HCT116 (cell line): ENCODE results near the gene FUNDC2. TPM values are rescaled to one million over a fixed set of nuclear protein-coding genes. Genes with fewer than 3 reads are reported as not detected.

Experiments
- ATAC-seq: fragments of 200-7000 bp; cut with Tn5 transposase; 2 replicates; pipeline ENCODE4 v1.9.1; 2020; ENCODE audit warnings: mild to moderate bottlenecking, moderate library complexity
- BruUV-seq: library from RNA; stranded (reverse); fragments of 400-500 nt; replicated peaks from 2 replicates; lab custom pipeline; 2021; lab: Mats Ljungman, UMichigan
- CTCF ChIA-PET: fragments of 300-600 bp; sonication (Branson Sonifier 250); formaldehyde crosslinking; loops from one replicate; lab custom pipeline; 2021; ENCODE audit warnings: antibody characterized with exemption; lab: Charles Lee
- POLR2A ChIA-PET: fragments of 300-600, 350-600 bp; sonication (Branson Sonifier 250); formaldehyde crosslinking; loops from one replicate; lab custom pipeline; 2021; ENCODE audit warnings: antibody characterized with exemption; lab: Charles Lee
- RAD21 ChIA-PET, 2 experiments: fragments of 300-600 bp; sonication (Branson Sonifier 250); formaldehyde crosslinking; loops; one replicate each; lab custom pipeline; 2023; ENCODE audit warnings: low total read pairs in 2 of 2; ENCODE audit not compliant: uncharacterized antibody in 2 of 2, unreplicated experiment in 2 of 2, low non-redundant PET in 1 of 2; lab: Charles Lee
- DNase-seq: peaks from one replicate; pipeline ENCODE4 v3.0.0-alpha.2; 2010; ENCODE audit warnings: low read depth, low spot score
- H2AFZ ChIP-seq: fragments of 200-600 bp; shearing (Covaris generic), sonication (generic); 2 replicates; pipeline ENCODE4 v1.6.1; 2017; ENCODE audit warnings: low read depth, mixed run types, mixed read lengths, antibody characterized with exemption, low read length; ENCODE audit not compliant: poor library complexity, severe bottlenecking
- H3K27ac ChIP-seq: 2 replicates; pipeline ENCODE4 v1.5.1; 2012; ENCODE audit warnings: low read depth, low read length
- H3K27me3 ChIP-seq: fragments of 200-600 bp; sonication (generic); 2 replicates; pipeline ENCODE4 v1.6.1; 2016; ENCODE audit warnings: mixed run types, low read length, mixed read lengths; ENCODE audit not compliant: insufficient read depth
- H3K36me3 ChIP-seq, 2 experiments: fragments of 200-500 bp in 1 of 2; fragments of 200-600 bp in 1 of 2; sonication (Bioruptor generic) in 1 of 2; sonication (generic) in 1 of 2; 2 replicates each; pipeline versions ENCODE4 v1.5.1 to v1.6.1; 2014 to 2016; ENCODE audit warnings: low read length in 2 of 2, inconsistent platforms in 1 of 2, mixed read lengths in 1 of 2, mixed run types in 1 of 2; ENCODE audit not compliant: insufficient read depth in 2 of 2, control insufficient read depth in 1 of 2
- H3K4me1 ChIP-seq, 2 experiments: fragments of 200-600 bp in 1 of 2; sonication (generic) in 1 of 2; 2 replicates each; pipeline versions ENCODE4 v1.5.1 to v1.6.1; 2012 to 2017; ENCODE audit warnings: low read length in 2 of 2, inconsistent platforms in 1 of 2, mild to moderate bottlenecking in 1 of 2, mixed read lengths in 1 of 2, mixed run types in 1 of 2, moderate library complexity in 1 of 2; ENCODE audit not compliant: insufficient read depth in 2 of 2, control insufficient read depth in 1 of 2
- H3K4me2 ChIP-seq: fragments of 200-600 bp; sonication (generic); 2 replicates; pipeline ENCODE4 v1.6.1; 2017; ENCODE audit warnings: mixed run types, low read length, mixed read lengths
- H3K4me3 ChIP-seq, 2 experiments: fragments of 200-600 bp in 1 of 2; sonication (generic) in 1 of 2; replicated peaks in 1 of 2; 2 replicates each; pipeline ENCODE4 v1.5.1; 2011 to 2016; ENCODE audit warnings: low read length in 2 of 2, control low read depth in 1 of 2, low read depth in 1 of 2, mild to moderate bottlenecking in 1 of 2, mixed read lengths in 1 of 2, mixed run types in 1 of 2
- H3K79me2 ChIP-seq: fragments of 200-600 bp; sonication (generic); 2 replicates; pipeline ENCODE4 v1.6.1; 2017; ENCODE audit warnings: mild to moderate bottlenecking, mixed run types, low read length, moderate library complexity, mixed read lengths; ENCODE audit not compliant: insufficient read depth
- H3K9ac ChIP-seq: fragments of 200-600 bp; sonication (generic); 2 replicates; pipeline ENCODE4 v1.6.1; 2016; ENCODE audit warnings: low read length, mixed read lengths
- H3K9me2 ChIP-seq: fragments of 200-600 bp; sonication (generic), shearing (Covaris generic); 2 replicates; pipeline ENCODE4 v1.6.1; 2017; ENCODE audit warnings: mixed run types, mild to moderate bottlenecking, moderate library complexity; ENCODE audit not compliant: insufficient read depth
- H3K9me3 ChIP-seq, 2 experiments: fragments of 200-500 bp in 1 of 2; fragments of 200-600 bp in 1 of 2; sonication (Bioruptor generic) in 1 of 2; sonication (generic) in 1 of 2; 2 replicates each; pipeline ENCODE4 v1.6.1; 2014 to 2017; ENCODE audit warnings: low read length in 2 of 2, mixed read lengths in 2 of 2, inconsistent platforms in 1 of 2, low read depth in 1 of 2, mild to moderate bottlenecking in 1 of 2, mixed run types in 1 of 2, moderate library complexity in 1 of 2; ENCODE audit not compliant: control insufficient read depth in 1 of 2, insufficient read depth in 1 of 2
- H4K20me1 ChIP-seq: fragments of 200-600 bp; sonication (generic), shearing (Covaris generic); 2 replicates; pipeline ENCODE4 v1.6.1; 2017; ENCODE audit warnings: mixed run types, mild to moderate bottlenecking, moderate library complexity; ENCODE audit not compliant: insufficient read depth
- CBX3 ChIP-seq: IDR thresholded peaks from 2 replicates; pipeline ENCODE4 v1.6.1; 2012; ENCODE audit warnings: low read depth
- ELF1 ChIP-seq: IDR thresholded peaks from 2 replicates; pipeline ENCODE4 v1.6.1; 2012; ENCODE audit warnings: low read depth, borderline replicate concordance
- EZH2phosphoT487 ChIP-seq: fragments of 200-600 bp; IDR thresholded peaks from 2 replicates; pipeline ENCODE4 v1.6.1; 2018; ENCODE audit warnings: antibody characterized with exemption, borderline replicate concordance
- FOSL1 ChIP-seq: IDR thresholded peaks from 2 replicates; pipeline ENCODE4 v1.6.1; 2012; ENCODE audit warnings: low read depth
- POLR2A ChIP-seq: IDR thresholded peaks from 2 replicates; pipeline ENCODE4 v1.7.0; 2011; ENCODE audit warnings: borderline replicate concordance; ENCODE audit not compliant: insufficient read depth, insufficient read length; ENCODE audit errors: extremely low read depth
- POLR2AphosphoS5 ChIP-seq: IDR thresholded peaks from 2 replicates; pipeline ENCODE4 v1.6.1; 2011; ENCODE audit warnings: mild to moderate bottlenecking, low read depth, low read length, moderate library complexity
- REST ChIP-seq: IDR thresholded peaks from 2 replicates; pipeline ENCODE4 v1.6.1; 2012; ENCODE audit warnings: low read depth
- SIN3A ChIP-seq: IDR thresholded peaks from 2 replicates; pipeline ENCODE4 v1.6.1; 2012; ENCODE audit warnings: low read depth
- SP1 ChIP-seq: IDR thresholded peaks from 2 replicates; pipeline ENCODE4 v1.6.1; 2012; ENCODE audit warnings: low read depth
- SRF ChIP-seq: IDR thresholded peaks from 2 replicates; pipeline ENCODE4 v1.6.1; 2012; ENCODE audit warnings: low read depth
- TCF7L2 ChIP-seq: IDR thresholded peaks from 2 replicates; pipeline ENCODE4 v1.7.0; 2011; ENCODE audit warnings: borderline replicate concordance, inconsistent platforms; ENCODE audit not compliant: insufficient read depth, insufficient read length; ENCODE audit errors: extremely low read depth
- ZBTB33 ChIP-seq: IDR thresholded peaks from 2 replicates; pipeline ENCODE4 v1.6.1; 2011; ENCODE audit warnings: mild to moderate bottlenecking, low read length, moderate library complexity; ENCODE audit not compliant: insufficient replicate concordance; ENCODE audit errors: extremely low read depth
- ZFX ChIP-seq: fragments of 450-650 bp; IDR thresholded peaks from 2 replicates; pipeline ENCODE4 v1.6.1; 2017
- ZNF274 ChIP-seq: fragments of 200-500 bp; sonication (Bioruptor generic); IDR thresholded peaks from 2 replicates; pipeline ENCODE4 v1.6.1; 2014; ENCODE audit warnings: mild to moderate bottlenecking, low read depth, low read length, inconsistent platforms
- intact Hi-C: fragments of 100-400 bp; cut with micrococcal nuclease; formaldehyde crosslinking; loops from 2 replicates; pipeline ENCODE4 v1.10.0; 2022
- total RNA-seq: library from RNA; stranded (reverse); gene quantifications from one replicate; pipeline ENCODE4 v1.2.1, GENCODE V29; 2021; ENCODE audit not compliant: unreplicated experiment
- TF ChIP-seq, protein P1 (sequence below), 3 experiments: fragments of 200-600 bp in 1 of 3; sonication (generic) in 1 of 3; IDR thresholded peaks in 2 of 3; conservative IDR thresholded peaks in 1 of 3; 2 replicates each; pipeline ENCODE4 v1.5.1; 2012 to 2017; ENCODE audit warnings: low read depth in 2 of 3, low read length in 2 of 3, antibody characterized with exemption in 1 of 3, borderline replicate concordance in 1 of 3, control low read depth in 1 of 3, mild to moderate bottlenecking in 1 of 3, mixed read lengths in 1 of 3, mixed run types in 1 of 3, moderate library complexity in 1 of 3; ENCODE audit not compliant: insufficient read depth in 1 of 3

The FUNDC2 gene
- total RNA-seq, 1 experiment from 2014 or later = 32.5 TPM

DNA sequence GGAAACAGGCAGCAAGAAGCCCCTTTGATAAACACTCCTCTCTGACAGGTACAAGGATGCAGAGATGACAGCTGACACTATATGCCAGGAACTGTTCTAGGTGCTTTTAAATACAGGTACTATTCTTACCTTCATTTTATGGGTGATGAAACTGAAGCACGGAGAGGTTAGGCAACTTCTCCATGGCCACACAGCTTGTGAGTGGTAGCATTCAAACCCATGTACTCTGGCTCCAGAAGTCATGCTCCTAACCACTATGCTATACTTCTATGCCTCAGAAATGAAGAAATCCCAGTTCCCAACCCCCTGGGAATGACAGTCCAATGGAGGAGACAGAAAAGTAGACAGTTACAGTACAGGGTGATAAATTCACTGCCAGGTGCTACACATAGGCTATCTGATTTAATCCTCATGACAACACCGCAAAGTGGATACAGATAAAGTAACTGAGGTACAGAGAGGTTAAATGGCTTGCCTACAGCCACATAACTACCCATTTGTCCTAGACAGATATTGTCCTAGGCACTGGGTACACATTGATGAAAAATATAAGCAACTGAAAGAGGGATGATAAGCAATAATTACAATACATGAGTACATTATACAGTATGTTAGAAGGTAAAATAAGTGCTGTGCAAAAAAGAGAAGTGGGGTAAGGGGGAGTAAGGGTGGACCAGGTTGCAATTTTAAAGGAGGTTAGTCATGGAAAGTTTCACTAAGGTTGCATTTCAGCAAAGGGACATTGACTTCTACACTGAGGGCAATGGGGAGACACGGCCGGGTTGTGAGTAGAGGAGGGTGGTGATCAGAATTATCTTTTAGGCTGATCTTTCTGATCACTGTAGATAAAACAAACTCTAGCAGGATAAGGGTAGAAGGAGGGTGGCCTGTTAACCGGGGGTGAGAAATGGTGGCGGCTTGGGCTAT is 2.5 kb upstream of the FUNDC2 start:
- no peak for DNase-seq
- POLR2A ChIA-PET = no interaction called here
- no peaks in the 10 kb centered on the region for H3K27me3 ChIP-seq

More for the DNA sequence above, 2.5 kb upstream of the FUNDC2 start:
- no peak for ATAC-seq
- CTCF ChIA-PET = no interaction called here
- no TSS peak for BruUV-seq
- no peaks in the 10 kb centered on the region for H3K9me2 ChIP-seq
- H2AFZ ChIP-seq = no peak overlapping the region
- H4K20me1 ChIP-seq = no peaks in the 10 kb centered on the region
- H3K36me3 ChIP-seq = no peaks in the 10 kb centered on the region
- no peak overlapping the region for H3K4me3 ChIP-seq
- H3K79me2 ChIP-seq = peaks cover 4% of the 10 kb centered on the region; the same call in 1 of the 2 replicates
- TF ChIP-seq, protein P1, sequence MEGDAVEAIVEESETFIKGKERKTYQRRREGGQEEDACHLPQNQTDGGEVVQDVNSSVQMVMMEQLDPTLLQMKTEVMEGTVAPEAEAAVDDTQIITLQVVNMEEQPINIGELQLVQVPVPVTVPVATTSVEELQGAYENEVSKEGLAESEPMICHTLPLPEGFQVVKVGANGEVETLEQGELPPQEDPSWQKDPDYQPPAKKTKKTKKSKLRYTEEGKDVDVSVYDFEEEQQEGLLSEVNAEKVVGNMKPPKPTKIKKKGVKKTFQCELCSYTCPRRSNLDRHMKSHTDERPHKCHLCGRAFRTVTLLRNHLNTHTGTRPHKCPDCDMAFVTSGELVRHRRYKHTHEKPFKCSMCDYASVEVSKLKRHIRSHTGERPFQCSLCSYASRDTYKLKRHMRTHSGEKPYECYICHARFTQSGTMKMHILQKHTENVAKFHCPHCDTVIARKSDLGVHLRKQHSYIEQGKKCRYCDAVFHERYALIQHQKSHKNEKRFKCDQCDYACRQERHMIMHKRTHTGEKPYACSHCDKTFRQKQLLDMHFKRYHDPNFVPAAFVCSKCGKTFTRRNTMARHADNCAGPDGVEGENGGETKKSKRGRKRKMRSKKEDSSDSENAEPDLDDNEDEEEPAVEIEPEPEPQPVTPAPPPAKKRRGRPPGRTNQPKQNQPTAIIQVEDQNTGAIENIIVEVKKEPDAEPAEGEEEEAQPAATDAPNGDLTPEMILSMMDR (IDR thresholded peaks at IDR 0.05 in 2 of 3, conservative IDR thresholded peaks at IDR 0.05 in 1 of 3; ENCODE audit: borderline replicate concordance in 1 of 3, insufficient read depth in 1 of 3, low read depth in 2 of 3, low read length in 2 of 3) = no peak
- TF ChIP-seq SIN3A = no peak
- no peak for TF ChIP-seq ZFX
- no peak for TF ChIP-seq REST
- TF ChIP-seq SP1 = no peak
- no peak for TF ChIP-seq SRF
- no peak for TF ChIP-seq ELF1
- TF ChIP-seq ZBTB33 = no peak
- TF ChIP-seq ZNF274 = no peak
- TF ChIP-seq POLR2AphosphoS5 = no peak
- no peak for TF ChIP-seq TCF7L2
- no peak for TF ChIP-seq CBX3
- TF ChIP-seq POLR2A = no peak
- TF ChIP-seq EZH2phosphoT487 = no peak
- no peak for TF ChIP-seq FOSL1
- H3K4me2 ChIP-seq = no peak overlapping the region
- no peak overlapping the region for H3K9ac ChIP-seq
- intact Hi-C loops = no loop called here
- RAD21 ChIA-PET = no interaction called here
- peaks cover 8 to 19% of the 10 kb centered on the region in 2 experiments for H3K4me1 ChIP-seq
- H3K9me3 ChIP-seq = no peaks in the 10 kb centered on the region
- no peak overlapping the region for H3K27ac ChIP-seq
